Ishikawa (cell line): Measurements from ENCODE around the gene KRTAP5-1.

Experiments used
- CEBPB ChIP-seq: IDR thresholded peaks from 2 replicates; pipeline ENCODE4 v1.6.1; 2012
- CREB1 ChIP-seq: IDR thresholded peaks from 2 replicates; pipeline ENCODE4 v1.6.1; 2012; ENCODE audit warnings: low read depth
- EP300 ChIP-seq: IDR thresholded peaks from 2 replicates; pipeline ENCODE4 v1.6.1; 2012; ENCODE audit warnings: borderline replicate concordance
- TAF1 ChIP-seq: IDR thresholded peaks from 2 replicates; pipeline ENCODE4 v1.6.1; 2012; ENCODE audit warnings: low read depth, mild to moderate bottlenecking
- TCF12 ChIP-seq: IDR thresholded peaks from 2 replicates; pipeline ENCODE4 v1.6.1; 2012; ENCODE audit warnings: low read depth
- YY1 ChIP-seq: IDR thresholded peaks from 2 replicates; pipeline ENCODE4 v1.6.1; 2012; ENCODE audit warnings: low read depth
- TF ChIP-seq, protein P1 (sequence below): IDR thresholded peaks from 2 replicates; pipeline ENCODE4 v1.6.1; 2012
- TF ChIP-seq, protein P2 (sequence below): IDR thresholded peaks from 2 replicates; pipeline ENCODE4 v1.6.1; 2012
- TF ChIP-seq, protein P3 (sequence below): IDR thresholded peaks from 2 replicates; pipeline ENCODE4 v1.6.1; 2012; ENCODE audit warnings: low read depth, mild to moderate bottlenecking

DNA sequence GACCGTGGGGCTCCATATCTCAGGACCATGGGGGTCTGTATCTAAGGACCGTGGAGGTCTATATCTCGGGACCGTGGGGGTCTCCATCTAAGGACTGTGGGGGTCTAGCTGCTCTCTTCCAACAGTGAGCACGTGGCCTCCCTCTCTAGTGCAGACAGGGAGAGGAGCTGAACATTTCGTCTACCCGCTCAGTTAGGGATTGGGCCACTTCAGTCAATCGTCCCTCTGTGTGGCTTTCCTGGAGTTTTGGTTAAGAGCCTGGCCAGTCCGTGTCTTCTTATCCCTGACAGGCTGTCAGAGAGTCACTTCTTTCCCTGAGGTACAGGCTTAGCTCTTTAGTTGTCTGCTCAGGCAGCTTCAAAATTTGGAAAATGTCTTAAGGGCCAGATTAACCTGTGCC lies 3.1 kb downstream of the KRTAP5-1 start:
- TF ChIP-seq CEBPB (no peak), TAF1 (no peak), YY1 (no peak), TCF12 (no peak), EP300 (no peak), CREB1 (no peak)
- TF ChIP-seq, protein P1, sequence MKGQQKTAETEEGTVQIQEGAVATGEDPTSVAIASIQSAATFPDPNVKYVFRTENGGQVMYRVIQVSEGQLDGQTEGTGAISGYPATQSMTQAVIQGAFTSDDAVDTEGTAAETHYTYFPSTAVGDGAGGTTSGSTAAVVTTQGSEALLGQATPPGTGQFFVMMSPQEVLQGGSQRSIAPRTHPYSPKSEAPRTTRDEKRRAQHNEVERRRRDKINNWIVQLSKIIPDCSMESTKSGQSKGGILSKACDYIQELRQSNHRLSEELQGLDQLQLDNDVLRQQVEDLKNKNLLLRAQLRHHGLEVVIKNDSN: no peak
- TF ChIP-seq, protein P2, sequence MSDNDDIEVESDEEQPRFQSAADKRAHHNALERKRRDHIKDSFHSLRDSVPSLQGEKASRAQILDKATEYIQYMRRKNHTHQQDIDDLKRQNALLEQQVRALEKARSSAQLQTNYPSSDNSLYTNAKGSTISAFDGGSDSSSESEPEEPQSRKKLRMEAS: no peak
- TF ChIP-seq, protein P3, sequence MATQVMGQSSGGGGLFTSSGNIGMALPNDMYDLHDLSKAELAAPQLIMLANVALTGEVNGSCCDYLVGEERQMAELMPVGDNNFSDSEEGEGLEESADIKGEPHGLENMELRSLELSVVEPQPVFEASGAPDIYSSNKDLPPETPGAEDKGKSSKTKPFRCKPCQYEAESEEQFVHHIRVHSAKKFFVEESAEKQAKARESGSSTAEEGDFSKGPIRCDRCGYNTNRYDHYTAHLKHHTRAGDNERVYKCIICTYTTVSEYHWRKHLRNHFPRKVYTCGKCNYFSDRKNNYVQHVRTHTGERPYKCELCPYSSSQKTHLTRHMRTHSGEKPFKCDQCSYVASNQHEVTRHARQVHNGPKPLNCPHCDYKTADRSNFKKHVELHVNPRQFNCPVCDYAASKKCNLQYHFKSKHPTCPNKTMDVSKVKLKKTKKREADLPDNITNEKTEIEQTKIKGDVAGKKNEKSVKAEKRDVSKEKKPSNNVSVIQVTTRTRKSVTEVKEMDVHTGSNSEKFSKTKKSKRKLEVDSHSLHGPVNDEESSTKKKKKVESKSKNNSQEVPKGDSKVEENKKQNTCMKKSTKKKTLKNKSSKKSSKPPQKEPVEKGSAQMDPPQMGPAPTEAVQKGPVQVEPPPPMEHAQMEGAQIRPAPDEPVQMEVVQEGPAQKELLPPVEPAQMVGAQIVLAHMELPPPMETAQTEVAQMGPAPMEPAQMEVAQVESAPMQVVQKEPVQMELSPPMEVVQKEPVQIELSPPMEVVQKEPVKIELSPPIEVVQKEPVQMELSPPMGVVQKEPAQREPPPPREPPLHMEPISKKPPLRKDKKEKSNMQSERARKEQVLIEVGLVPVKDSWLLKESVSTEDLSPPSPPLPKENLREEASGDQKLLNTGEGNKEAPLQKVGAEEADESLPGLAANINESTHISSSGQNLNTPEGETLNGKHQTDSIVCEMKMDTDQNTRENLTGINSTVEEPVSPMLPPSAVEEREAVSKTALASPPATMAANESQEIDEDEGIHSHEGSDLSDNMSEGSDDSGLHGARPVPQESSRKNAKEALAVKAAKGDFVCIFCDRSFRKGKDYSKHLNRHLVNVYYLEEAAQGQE: no peak
